GM23338 (cell line): ENCODE measurements around the gene ZFAND6. TPM values are rescaled to one million over a fixed set of nuclear protein-coding genes. Genes with fewer than 3 reads are reported as not detected.

Experiments used
- ATAC-seq: fragments of 200-7000 bp; cut with Tn5 transposase; 3 replicates; pipeline ENCODE4 v1.9.1; 2020
- DNase-seq: peaks from one replicate; pipeline ENCODE4 v3.0.0-alpha.2; 2015; ENCODE audit warnings: low spot score
- H2AFZ ChIP-seq: fragments of 200-600 bp; sonication (generic); 2 replicates; pipeline ENCODE4 v1.8.0; 2016; ENCODE audit warnings: antibody characterized with exemption, mild to moderate bottlenecking, moderate library complexity
- H3F3A ChIP-seq: fragments of 200-600 bp; sonication (generic); replicated peaks from 2 replicates; pipeline ENCODE4 v1.8.0; 2017; ENCODE audit warnings: antibody characterized with exemption, mixed run types, low read depth
- H3K27ac ChIP-seq: fragments of 200-600 bp; sonication (generic); 2 replicates; pipeline ENCODE4 v1.6.1; 2016; ENCODE audit warnings: low read depth
- H3K27me3 ChIP-seq: fragments of 200-600 bp; sonication (generic); 2 replicates; pipeline ENCODE4 v1.8.0; 2016; ENCODE audit warnings: mild to moderate bottlenecking, mixed run types, moderate library complexity; ENCODE audit not compliant: insufficient read depth
- H3K36me3 ChIP-seq: fragments of 200-600 bp; sonication (generic); 2 replicates; pipeline ENCODE4 v1.8.0; 2016; ENCODE audit warnings: mild to moderate bottlenecking; ENCODE audit not compliant: insufficient read depth
- H3K4me1 ChIP-seq: fragments of 200-600 bp; sonication (generic); 2 replicates; pipeline ENCODE4 v1.8.0; 2016; ENCODE audit warnings: mild to moderate bottlenecking, moderate library complexity; ENCODE audit not compliant: insufficient read depth
- H3K4me2 ChIP-seq: fragments of 200-600 bp; sonication (generic); 2 replicates; pipeline ENCODE4 v1.7.1; 2017; ENCODE audit warnings: mixed run types
- H3K4me3 ChIP-seq: fragments of 200-600 bp; sonication (generic); 2 replicates; pipeline ENCODE4 v1.6.1; 2016; ENCODE audit warnings: mixed run types
- H3K79me2 ChIP-seq: fragments of 200-600 bp; sonication (generic); replicated peaks from 2 replicates; pipeline ENCODE4 v1.8.0; 2017; ENCODE audit warnings: mild to moderate bottlenecking; ENCODE audit not compliant: insufficient read depth
- H3K9me2 ChIP-seq: fragments of 200-600 bp; sonication (generic); 2 replicates; pipeline ENCODE4 v1.8.0; 2017; ENCODE audit not compliant: insufficient read depth
- H4K20me1 ChIP-seq: fragments of 200-600 bp; sonication (generic); replicated peaks from 2 replicates; pipeline ENCODE4 v1.8.0; 2017; ENCODE audit warnings: mild to moderate bottlenecking; ENCODE audit not compliant: insufficient read depth
- H3K27ac Mint-ChIP-seq: 2 replicates; pipeline ENCODE4 v1.8.0; 2020; ENCODE audit warnings: inconsistent platforms, mild to moderate bottlenecking, moderate library complexity, mixed read lengths
- H3K27me3 Mint-ChIP-seq: 3 replicates; pipeline ENCODE4 v1.8.0; 2022; ENCODE audit warnings: low read depth, mild to moderate bottlenecking, moderate library complexity, mixed read lengths, inconsistent platforms; ENCODE audit not compliant: insufficient read depth, poor library complexity
- H3K36me3 Mint-ChIP-seq: 3 replicates; pipeline ENCODE4 v1.8.0; 2021; ENCODE audit warnings: low read depth, mild to moderate bottlenecking, inconsistent platforms, moderate library complexity, mixed read lengths
- H3K4me1 Mint-ChIP-seq: 3 replicates; pipeline ENCODE4 v1.8.0; 2020; ENCODE audit warnings: mild to moderate bottlenecking, inconsistent platforms, mixed read lengths
- H3K4me3 Mint-ChIP-seq: 3 replicates; pipeline ENCODE4 v1.8.0; 2021; ENCODE audit warnings: moderate library complexity, mild to moderate bottlenecking, inconsistent platforms, mixed read lengths
- H3K9me3 Mint-ChIP-seq: 3 replicates; pipeline ENCODE4 v1.8.0; 2020; ENCODE audit warnings: moderate library complexity, mild to moderate bottlenecking, inconsistent platforms, mixed read lengths
- CREB1 ChIP-seq: fragments of 250-450 bp; sonication (Bioruptor Pico); IDR thresholded peaks from 2 replicates; pipeline ENCODE4 v1.5.0; 2020; ENCODE audit warnings: low read depth, mild to moderate bottlenecking, moderate library complexity
- EZH2 ChIP-seq: fragments of 200-600 bp; sonication (generic); IDR thresholded peaks from one replicate; pipeline ENCODE4 v1.8.0; 2017; ENCODE audit warnings: antibody characterized with exemption, mild to moderate bottlenecking, low read depth; ENCODE audit not compliant: unreplicated experiment
- EZH2phosphoT487 ChIP-seq: fragments of 200-600 bp; sonication (generic); IDR thresholded peaks from one replicate; pipeline ENCODE4 v1.8.1; 2018; ENCODE audit warnings: antibody characterized with exemption; ENCODE audit not compliant: unreplicated experiment
- JUNB ChIP-seq: IDR thresholded peaks from one replicate; pipeline ENCODE4 v1.6.1; 2016; ENCODE audit warnings: antibody characterized with exemption; ENCODE audit not compliant: unreplicated experiment
- NANOG ChIP-seq: IDR thresholded peaks from 2 replicates; pipeline ENCODE4 v1.6.1; 2016; ENCODE audit warnings: antibody characterized with exemption, borderline replicate concordance
- POLR2AphosphoS5 ChIP-seq: IDR thresholded peaks from 2 replicates; pipeline ENCODE4 v1.6.1; 2016; ENCODE audit warnings: antibody characterized with exemption, low read depth
- REST ChIP-seq: IDR thresholded peaks from one replicate; pipeline ENCODE4 v1.6.1; 2018; ENCODE audit warnings: antibody characterized with exemption; ENCODE audit not compliant: unreplicated experiment
- STAT1 ChIP-seq: IDR thresholded peaks from one replicate; pipeline ENCODE4 v1.6.1; 2016; ENCODE audit warnings: antibody characterized with exemption; ENCODE audit not compliant: unreplicated experiment
- ZNF114 ChIP-seq: fragments of 250-450 bp; sonication (Bioruptor Pico); IDR thresholded peaks from 2 replicates; pipeline ENCODE4 v1.5.0; 2020; ENCODE audit warnings: mild to moderate bottlenecking, moderate library complexity
- ZNF331 ChIP-seq: fragments of 250-450 bp; sonication (Bioruptor Pico); IDR thresholded peaks from 2 replicates; pipeline ENCODE4 v1.5.0; 2020; ENCODE audit warnings: low read depth, mild to moderate bottlenecking, moderate library complexity
- polyA plus RNA-seq: library from polyadenylated mRNA; unstranded; fragments of >200 nt; fragmentation: Nextera tagmentation; extraction: Ambion mirVana; gene quantifications from 2 replicates; pipeline ENCODE4 v1.2.1, GENCODE V29; 2016
- total RNA-seq: library from RNA; depleted of rRNA; stranded (reverse); fragments of >200 nt; shearing (Covaris generic); gene quantifications from 2 replicates; pipeline ENCODE4 v1.2.3, GENCODE V29; 2014
- TF ChIP-seq, protein P1 (sequence below), 2 experiments: fragments of 200-600 bp in 1 of 2; sonication (generic) in 1 of 2; conservative IDR thresholded peaks; 2 replicates each; pipeline versions ENCODE4 v1.5.1 to v1.6.1; 2016 to 2017; ENCODE audit warnings: antibody characterized with exemption in 2 of 2, low read depth in 2 of 2, mild to moderate bottlenecking in 2 of 2, moderate library complexity in 1 of 2
- TF ChIP-seq, protein P2 (sequence below): IDR thresholded peaks from 2 replicates; pipeline ENCODE4 v1.6.1; 2016; ENCODE audit warnings: antibody characterized with exemption

Gene ZFAND6
- total and polyA plus RNA-seq, 2 experiments from 2014 or later = 205 to 292 TPM

GRCh38 chr15:80153900-80154299 lies 94.4 kb downstream of the ZFAND6 start:
- no peaks in the 10 kb centered on the region for H3K9me2 ChIP-seq
- Mint-ChIP-seq H3K27ac (no peak overlapping the region), H3K36me3 (no peaks in the 10 kb centered on the region; the same call in 2 of the 3 replicates), H3K27me3 (peaks cover 19% of the 10 kb centered on the region), H3K4me1 (peaks cover 35% of the 10 kb centered on the region), H3K4me3 (peak overlapping the region; percentile 96), H3K9me3 (no peaks in the 10 kb centered on the region; the same call in 2 of the 3 replicates)
- peak overlapping the region; percentile 90 for H3K4me3 ChIP-seq
- H3F3A ChIP-seq = peaks cover 5% of the 10 kb centered on the region; the same call in 1 of the 2 replicates
- H4K20me1 ChIP-seq = no peaks in the 10 kb centered on the region; the same call in 1 of the 2 replicates
- H3K27ac ChIP-seq = 0 out of 2 replicates have a peak overlapping the region, but pooled peaks have one; percentile 3
- H3K27me3 ChIP-seq = 0 out of 2 replicates have a peak, but pooled peaks cover 7% of the 10 kb centered on the region
- H3K36me3 ChIP-seq = no peaks in the 10 kb centered on the region; the same call in 1 of the 2 replicates
- H3K4me1 ChIP-seq = peaks cover 23% of the 10 kb centered on the region
- DNase-seq (no peak), ATAC-seq (no peak)
- no peaks in the 10 kb centered on the region; the same call in 1 of the 2 replicates for H3K79me2 ChIP-seq
- H2AFZ ChIP-seq = peak overlapping the region; percentile 86; the same call in 1 of the 2 replicates
- no peak for TF ChIP-seq EZH2
- TF ChIP-seq, protein P1, sequence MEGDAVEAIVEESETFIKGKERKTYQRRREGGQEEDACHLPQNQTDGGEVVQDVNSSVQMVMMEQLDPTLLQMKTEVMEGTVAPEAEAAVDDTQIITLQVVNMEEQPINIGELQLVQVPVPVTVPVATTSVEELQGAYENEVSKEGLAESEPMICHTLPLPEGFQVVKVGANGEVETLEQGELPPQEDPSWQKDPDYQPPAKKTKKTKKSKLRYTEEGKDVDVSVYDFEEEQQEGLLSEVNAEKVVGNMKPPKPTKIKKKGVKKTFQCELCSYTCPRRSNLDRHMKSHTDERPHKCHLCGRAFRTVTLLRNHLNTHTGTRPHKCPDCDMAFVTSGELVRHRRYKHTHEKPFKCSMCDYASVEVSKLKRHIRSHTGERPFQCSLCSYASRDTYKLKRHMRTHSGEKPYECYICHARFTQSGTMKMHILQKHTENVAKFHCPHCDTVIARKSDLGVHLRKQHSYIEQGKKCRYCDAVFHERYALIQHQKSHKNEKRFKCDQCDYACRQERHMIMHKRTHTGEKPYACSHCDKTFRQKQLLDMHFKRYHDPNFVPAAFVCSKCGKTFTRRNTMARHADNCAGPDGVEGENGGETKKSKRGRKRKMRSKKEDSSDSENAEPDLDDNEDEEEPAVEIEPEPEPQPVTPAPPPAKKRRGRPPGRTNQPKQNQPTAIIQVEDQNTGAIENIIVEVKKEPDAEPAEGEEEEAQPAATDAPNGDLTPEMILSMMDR (conservative IDR thresholded peaks at IDR 0.05; ENCODE audit: low read depth in 2 of 2) = no peak
- TF ChIP-seq CREB1 (CRISPR knock-in tag) = no peak
- no peak for TF ChIP-seq REST
- no peak for TF ChIP-seq NANOG
- TF ChIP-seq POLR2AphosphoS5 = no peak
- no peak for TF ChIP-seq ZNF331 (CRISPR knock-in tag)
- TF ChIP-seq EZH2phosphoT487 = no peak
- TF ChIP-seq, protein P2, sequence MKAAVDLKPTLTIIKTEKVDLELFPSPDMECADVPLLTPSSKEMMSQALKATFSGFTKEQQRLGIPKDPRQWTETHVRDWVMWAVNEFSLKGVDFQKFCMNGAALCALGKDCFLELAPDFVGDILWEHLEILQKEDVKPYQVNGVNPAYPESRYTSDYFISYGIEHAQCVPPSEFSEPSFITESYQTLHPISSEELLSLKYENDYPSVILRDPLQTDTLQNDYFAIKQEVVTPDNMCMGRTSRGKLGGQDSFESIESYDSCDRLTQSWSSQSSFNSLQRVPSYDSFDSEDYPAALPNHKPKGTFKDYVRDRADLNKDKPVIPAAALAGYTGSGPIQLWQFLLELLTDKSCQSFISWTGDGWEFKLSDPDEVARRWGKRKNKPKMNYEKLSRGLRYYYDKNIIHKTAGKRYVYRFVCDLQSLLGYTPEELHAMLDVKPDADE = no peak
- no peak for TF ChIP-seq ZNF114 (CRISPR knock-in tag)
- no peak for TF ChIP-seq STAT1
- TF ChIP-seq JUNB = no peak
- peak overlapping the region; percentile 95 for H3K4me2 ChIP-seq
